HepG2 (cell line): ENCODE measurements around the gene RRP12. TPM values are rescaled to one million over a fixed set of nuclear protein-coding genes. Genes with fewer than 3 reads are reported as not detected.
A peak's percentile ranks its signal among the peaks of the same experiment; 100 is the strongest.

Experiments used
- BCL6 ChIP-seq: IDR thresholded peaks from 2 replicates; pipeline ENCODE4 v1.6.1; 2016; ENCODE audit warnings: missing genetic modification reagents, missing compliant biosample characterization
- DRAP1 ChIP-seq: IDR thresholded peaks from 2 replicates; pipeline ENCODE4 v1.6.1; 2016; ENCODE audit warnings: missing genetic modification reagents, missing compliant biosample characterization
- FOXJ3 ChIP-seq: sonication (generic); formaldehyde crosslinking; IDR thresholded peaks from 2 replicates; pipeline ENCODE4 v1.4.0; 2020; ENCODE audit warnings: missing genetic modification reagents, mild to moderate bottlenecking, borderline replicate concordance
- FOXK2 ChIP-seq: fragments of 450-650 bp; IDR thresholded peaks from 2 replicates; pipeline ENCODE4 v1.6.1; 2016
- HMG20A ChIP-seq: IDR thresholded peaks from 2 replicates; pipeline ENCODE4 v1.6.1; 2016; ENCODE audit warnings: borderline replicate concordance
- MAZ ChIP-seq, 2 experiments: sonication (generic) in 1 of 2; formaldehyde crosslinking in 1 of 2; IDR thresholded peaks; 2 replicates each; pipeline versions ENCODE4 v1.5.0 to v1.6.1; 2012 to 2020; ENCODE audit warnings: low read depth in 2 of 2, mild to moderate bottlenecking in 2 of 2, borderline replicate concordance in 1 of 2, improper control_type of control experiment in 1 of 2, low read length in 1 of 2, missing genetic modification reagents in 1 of 2, moderate library complexity in 1 of 2
- RERE ChIP-seq: IDR thresholded peaks from 2 replicates; pipeline ENCODE4 v1.6.1; 2016; ENCODE audit warnings: low read depth, missing genetic modification reagents, missing compliant biosample characterization
- ZFP1 ChIP-seq: IDR thresholded peaks from 2 replicates; pipeline ENCODE4 v1.6.1; 2016
- ZMYM4 ChIP-seq: sonication (generic); formaldehyde crosslinking; IDR thresholded peaks from 2 replicates; pipeline ENCODE4 v1.8.1; 2023; ENCODE audit warnings: mild to moderate bottlenecking, missing genetic modification reagents
- ZNF264 ChIP-seq: sonication (generic); formaldehyde crosslinking; IDR thresholded peaks from 2 replicates; pipeline ENCODE4 v1.4.0; 2020; ENCODE audit warnings: missing genetic modification reagents
- ZNF362 ChIP-seq: sonication (generic); formaldehyde crosslinking; IDR thresholded peaks from 2 replicates; pipeline ENCODE4 v1.4.0; 2020; ENCODE audit warnings: missing genetic modification reagents, mild to moderate bottlenecking, borderline replicate concordance
- ZNF501 ChIP-seq: sonication (generic); formaldehyde crosslinking; IDR thresholded peaks from 2 replicates; pipeline ENCODE4 v1.5.1; 2020; ENCODE audit warnings: mild to moderate bottlenecking, moderate library complexity, missing genetic modification reagents
- ZNF800 ChIP-seq: sonication (generic); formaldehyde crosslinking; IDR thresholded peaks from 2 replicates; pipeline ENCODE4 v1.4.0; 2020; ENCODE audit warnings: missing genetic modification reagents
- polyA plus RNA-seq, 8 experiments: library from polyadenylated mRNA; depleted of rRNA in 3 of 8; stranded (reverse) in 7 of 8; unstranded in 1 of 8; fragments of >200 nt; fragmentation: Illumina TruSeq in 4 of 8; extraction: Trizol in 4 of 8; gene quantifications; 2 replicates each; pipeline versions ENCODE4 v1.2.1 to v1.2.3, GENCODE V29; 2011 to 2016; ENCODE audit warnings: low read depth in 4 of 8, missing spikeins in 1 of 8, mixed read lengths in 1 of 8; ENCODE audit not compliant: insufficient read depth in 1 of 8
- total RNA-seq, 5 experiments: library from RNA; depleted of rRNA; stranded (reverse); fragments of >200 nt; fragmentation: Illumina TruSeq; extraction: Trizol; gene quantifications; 2 replicates each; pipeline ENCODE4 v1.2.3, GENCODE V29; 2016; ENCODE audit warnings: low read depth in 1 of 5
- TF ChIP-seq, protein P1 (sequence below): sonication (generic); formaldehyde crosslinking; IDR thresholded peaks from 2 replicates; pipeline ENCODE4 v1.4.0; 2020; ENCODE audit warnings: missing genetic modification reagents, borderline replicate concordance

Gene RRP12
- total and polyA plus RNA-seq, 2 of the 13 experiments (the other 11 are each of a cell fraction or from before 2014, with no cell fraction given): 13.2 to 39.4 TPM

DNA sequence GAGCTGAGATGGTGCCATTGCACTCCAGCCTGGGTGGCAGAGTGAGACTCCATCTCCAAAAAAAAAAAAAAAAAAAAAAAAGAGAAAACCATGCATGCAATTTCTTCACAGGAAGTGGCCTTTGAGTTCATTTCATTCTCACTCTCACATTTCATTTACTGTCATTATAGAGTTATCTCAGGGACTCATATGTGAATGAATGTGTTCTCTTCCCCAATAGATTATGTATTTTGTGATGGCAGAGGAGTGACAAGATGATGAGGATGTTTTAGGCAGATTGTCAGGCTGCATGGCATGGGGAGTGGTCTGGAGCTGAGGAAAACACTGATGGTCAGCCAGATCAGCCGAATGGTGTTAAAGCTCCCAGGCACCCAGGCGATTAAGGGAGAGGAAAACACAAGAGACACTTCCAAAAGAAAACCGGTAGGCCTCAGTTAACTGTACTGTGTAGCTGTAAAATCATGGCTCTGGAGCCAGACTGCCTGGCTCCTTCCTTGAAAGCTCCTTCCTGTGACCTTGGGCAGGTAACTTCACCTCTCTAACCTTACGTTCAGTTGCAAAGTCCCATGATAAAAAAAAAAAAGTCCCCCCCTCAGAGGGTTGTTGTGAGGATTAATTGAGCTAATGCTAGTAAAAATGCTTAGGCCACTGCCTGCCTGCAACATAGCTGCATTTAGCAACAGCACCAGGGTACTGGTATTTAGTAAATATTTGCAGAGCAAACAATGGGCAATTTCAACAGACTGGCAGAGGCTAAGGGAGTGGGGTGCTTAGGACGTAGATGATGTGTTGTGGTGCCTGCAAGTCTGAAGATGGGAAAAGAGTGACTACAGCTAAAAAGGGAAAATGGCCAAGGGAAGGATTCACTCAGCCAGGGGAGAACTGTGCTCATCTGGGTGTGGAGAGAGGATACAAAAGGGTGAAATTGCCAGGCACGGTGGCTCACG is 73.5 kb downstream of the RRP12 start (continued):
- TF ChIP-seq, protein P1, sequence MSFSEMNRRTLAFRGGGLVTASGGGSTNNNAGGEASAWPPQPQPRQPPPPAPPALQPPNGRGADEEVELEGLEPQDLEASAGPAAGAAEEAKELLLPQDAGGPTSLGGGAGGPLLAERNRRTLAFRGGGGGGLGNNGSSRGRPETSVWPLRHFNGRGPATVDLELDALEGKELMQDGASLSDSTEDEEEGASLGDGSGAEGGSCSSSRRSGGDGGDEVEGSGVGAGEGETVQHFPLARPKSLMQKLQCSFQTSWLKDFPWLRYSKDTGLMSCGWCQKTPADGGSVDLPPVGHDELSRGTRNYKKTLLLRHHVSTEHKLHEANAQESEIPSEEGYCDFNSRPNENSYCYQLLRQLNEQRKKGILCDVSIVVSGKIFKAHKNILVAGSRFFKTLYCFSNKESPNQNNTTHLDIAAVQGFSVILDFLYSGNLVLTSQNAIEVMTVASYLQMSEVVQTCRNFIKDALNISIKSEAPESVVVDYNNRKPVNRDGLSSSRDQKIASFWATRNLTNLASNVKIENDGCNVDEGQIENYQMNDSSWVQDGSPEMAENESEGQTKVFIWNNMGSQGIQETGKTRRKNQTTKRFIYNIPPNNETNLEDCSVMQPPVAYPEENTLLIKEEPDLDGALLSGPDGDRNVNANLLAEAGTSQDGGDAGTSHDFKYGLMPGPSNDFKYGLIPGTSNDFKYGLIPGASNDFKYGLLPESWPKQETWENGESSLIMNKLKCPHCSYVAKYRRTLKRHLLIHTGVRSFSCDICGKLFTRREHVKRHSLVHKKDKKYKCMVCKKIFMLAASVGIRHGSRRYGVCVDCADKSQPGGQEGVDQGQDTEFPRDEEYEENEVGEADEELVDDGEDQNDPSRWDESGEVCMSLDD (CRISPR knock-in tag): peak; percentile 87
- peak; percentile 61; the same call in 1 of the 2 replicates for TF ChIP-seq FOXK2
- TF ChIP-seq BCL6 (CRISPR knock-in tag): peak; percentile 94
- peak; percentile 57; the same call in 1 of the 2 replicates for TF ChIP-seq MAZ (IDR thresholded peaks at IDR 0.05; ENCODE audit: borderline replicate concordance, low read depth, low read length)
- TF ChIP-seq MAZ (CRISPR knock-in tag; IDR thresholded peaks at IDR 0.05; ENCODE audit: low read depth): no peak
- peak; percentile 86 for TF ChIP-seq RERE (CRISPR knock-in tag)
- peak; percentile 94 for TF ChIP-seq HMG20A (CRISPR knock-in tag)
- TF ChIP-seq ZMYM4 (CRISPR knock-in tag): peak; percentile 38; the same call in 1 of the 2 replicates
- no peak for TF ChIP-seq ZNF501 (CRISPR knock-in tag)
- peak; percentile 70; the same call in 1 of the 2 replicates for TF ChIP-seq ZFP1 (CRISPR knock-in tag)
- peak; percentile 89 for TF ChIP-seq ZNF362 (CRISPR knock-in tag)
- TF ChIP-seq FOXJ3: peak; percentile 96; the same call in 1 of the 2 replicates
- TF ChIP-seq ZNF264 (CRISPR knock-in tag): peak; percentile 64; the same call in 1 of the 2 replicates
- TF ChIP-seq DRAP1 (CRISPR knock-in tag): peak; percentile 35; the same call in 1 of the 2 replicates
- 0 out of 2 replicates have a peak, but pooled peaks have one; percentile 35 for TF ChIP-seq ZNF800 (CRISPR knock-in tag)
